PC-9 (cell line): ENCODE results near the gene PSEN1.

Experiments
- EZH2 ChIP-seq: fragments of 200-600 bp; sonication (generic); IDR thresholded peaks from 2 replicates; pipeline ENCODE4 v1.8.0; 2017; ENCODE audit warnings: antibody characterized with exemption, low read depth
- TF ChIP-seq, protein P1 (sequence below): fragments of 200-600 bp; sonication (generic); conservative IDR thresholded peaks from 2 replicates; pipeline ENCODE4 v1.6.1; 2017; ENCODE audit warnings: mixed run types, antibody characterized with exemption, mild to moderate bottlenecking, moderate library complexity

- TF ChIP-seq, protein P1, sequence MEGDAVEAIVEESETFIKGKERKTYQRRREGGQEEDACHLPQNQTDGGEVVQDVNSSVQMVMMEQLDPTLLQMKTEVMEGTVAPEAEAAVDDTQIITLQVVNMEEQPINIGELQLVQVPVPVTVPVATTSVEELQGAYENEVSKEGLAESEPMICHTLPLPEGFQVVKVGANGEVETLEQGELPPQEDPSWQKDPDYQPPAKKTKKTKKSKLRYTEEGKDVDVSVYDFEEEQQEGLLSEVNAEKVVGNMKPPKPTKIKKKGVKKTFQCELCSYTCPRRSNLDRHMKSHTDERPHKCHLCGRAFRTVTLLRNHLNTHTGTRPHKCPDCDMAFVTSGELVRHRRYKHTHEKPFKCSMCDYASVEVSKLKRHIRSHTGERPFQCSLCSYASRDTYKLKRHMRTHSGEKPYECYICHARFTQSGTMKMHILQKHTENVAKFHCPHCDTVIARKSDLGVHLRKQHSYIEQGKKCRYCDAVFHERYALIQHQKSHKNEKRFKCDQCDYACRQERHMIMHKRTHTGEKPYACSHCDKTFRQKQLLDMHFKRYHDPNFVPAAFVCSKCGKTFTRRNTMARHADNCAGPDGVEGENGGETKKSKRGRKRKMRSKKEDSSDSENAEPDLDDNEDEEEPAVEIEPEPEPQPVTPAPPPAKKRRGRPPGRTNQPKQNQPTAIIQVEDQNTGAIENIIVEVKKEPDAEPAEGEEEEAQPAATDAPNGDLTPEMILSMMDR, result no peak
- TF ChIP-seq EZH2, result no peak
Observed at GRCh38 chr14:73166399-73166798, 30.1 kb downstream of the PSEN1 start.
